GM12874 (cell line): ENCODE results near the gene SMPD3.

Experiments used
- TF ChIP-seq, protein P1 (sequence below): IDR thresholded peaks from 2 replicates; pipeline ENCODE4 v1.5.1; 2011; ENCODE audit warnings: low read depth, mild to moderate bottlenecking, control low read depth, low read length, moderate library complexity; ENCODE audit not compliant: insufficient read depth

Gene SMPD3

GRCh38 chr16:68343137-68343536 lies 105.2 kb downstream of the SMPD3 start:
- TF ChIP-seq, protein P1, sequence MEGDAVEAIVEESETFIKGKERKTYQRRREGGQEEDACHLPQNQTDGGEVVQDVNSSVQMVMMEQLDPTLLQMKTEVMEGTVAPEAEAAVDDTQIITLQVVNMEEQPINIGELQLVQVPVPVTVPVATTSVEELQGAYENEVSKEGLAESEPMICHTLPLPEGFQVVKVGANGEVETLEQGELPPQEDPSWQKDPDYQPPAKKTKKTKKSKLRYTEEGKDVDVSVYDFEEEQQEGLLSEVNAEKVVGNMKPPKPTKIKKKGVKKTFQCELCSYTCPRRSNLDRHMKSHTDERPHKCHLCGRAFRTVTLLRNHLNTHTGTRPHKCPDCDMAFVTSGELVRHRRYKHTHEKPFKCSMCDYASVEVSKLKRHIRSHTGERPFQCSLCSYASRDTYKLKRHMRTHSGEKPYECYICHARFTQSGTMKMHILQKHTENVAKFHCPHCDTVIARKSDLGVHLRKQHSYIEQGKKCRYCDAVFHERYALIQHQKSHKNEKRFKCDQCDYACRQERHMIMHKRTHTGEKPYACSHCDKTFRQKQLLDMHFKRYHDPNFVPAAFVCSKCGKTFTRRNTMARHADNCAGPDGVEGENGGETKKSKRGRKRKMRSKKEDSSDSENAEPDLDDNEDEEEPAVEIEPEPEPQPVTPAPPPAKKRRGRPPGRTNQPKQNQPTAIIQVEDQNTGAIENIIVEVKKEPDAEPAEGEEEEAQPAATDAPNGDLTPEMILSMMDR: no peak

DNA sequence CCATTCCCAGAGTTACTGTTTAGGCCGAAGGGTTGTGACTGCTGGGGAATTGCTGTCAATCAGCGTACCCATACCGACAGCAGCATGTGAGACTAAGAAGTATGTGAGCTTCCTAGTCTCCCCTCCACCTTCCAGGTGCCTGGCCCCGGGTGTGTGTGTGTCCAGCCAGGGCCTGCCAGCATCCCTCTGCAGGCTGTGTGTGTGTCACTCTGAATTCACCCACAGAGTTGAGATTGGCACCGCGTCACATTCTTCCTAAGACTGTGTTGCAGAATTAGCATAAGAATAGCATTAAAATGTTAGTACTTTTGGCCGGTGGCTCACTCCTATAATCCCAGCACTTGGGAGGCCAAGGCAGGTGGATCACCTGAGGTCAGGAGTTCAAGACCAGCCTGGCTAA lies 105.7 kb downstream of the SMPD3 start:
- TF ChIP-seq, protein P1: no peak

- TF ChIP-seq, protein P1: no peak
Observed at GRCh38 chr16:68339214-68339613, 109.1 kb downstream of the SMPD3 start.

- TF ChIP-seq, protein P1: no peak
Observed at GRCh38 chr16:68338326-68339119, 109.8 kb downstream of the SMPD3 start.

DNA sequence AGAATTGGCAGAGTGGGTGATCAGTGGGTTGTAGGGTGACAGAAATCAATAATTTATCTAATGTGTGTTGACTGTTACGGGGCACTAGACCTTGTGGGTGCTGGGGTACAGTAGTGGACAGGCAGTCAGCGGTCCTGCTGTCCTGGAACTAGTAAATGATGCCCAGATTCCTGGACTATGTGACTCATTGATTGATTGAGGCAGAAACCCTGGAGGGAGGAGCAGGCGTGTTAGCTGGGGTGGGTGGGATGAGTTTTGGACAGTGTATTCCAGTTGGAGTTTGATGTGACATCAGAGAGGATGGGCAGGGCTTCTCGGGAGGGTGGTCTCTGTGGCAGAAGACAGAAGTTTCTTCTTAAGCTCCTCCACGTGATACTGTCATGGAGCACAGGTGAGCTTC lies 113.1 kb downstream of the SMPD3 start:
- TF ChIP-seq, protein P1: no peak

DNA sequence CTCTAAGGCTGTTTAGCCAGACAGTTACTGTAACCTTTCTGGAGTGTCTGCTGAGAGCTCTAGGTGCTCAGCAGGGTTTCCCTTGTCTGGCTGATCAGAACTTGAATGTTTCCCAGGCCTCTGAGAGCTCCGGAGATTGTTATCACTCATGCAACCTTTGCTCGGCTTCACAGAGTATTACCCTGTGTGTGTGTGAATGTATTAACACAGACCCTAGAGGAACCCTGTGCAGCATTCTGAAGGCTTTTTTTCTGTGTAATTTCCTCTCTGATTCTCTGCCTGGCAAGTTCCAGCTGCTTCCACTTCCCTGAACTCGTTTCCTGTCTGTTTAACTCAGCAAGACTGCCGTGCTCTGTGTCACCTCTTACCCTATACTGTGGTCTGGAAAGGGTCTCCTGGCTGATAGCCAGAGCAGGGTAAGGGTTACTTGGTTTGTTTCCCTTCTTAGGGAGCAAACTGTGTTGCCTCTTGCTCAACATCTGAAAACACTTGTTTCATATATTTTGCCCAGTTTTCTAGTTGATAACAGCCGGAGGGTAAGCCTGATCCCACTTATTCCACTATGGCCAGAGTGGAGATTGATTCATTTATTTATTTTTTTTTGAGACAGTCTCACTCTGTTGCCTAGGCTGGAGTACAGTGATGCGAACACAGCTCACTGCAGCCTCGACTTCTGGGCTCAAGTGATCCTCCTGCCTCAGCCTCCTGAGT lies 115.7 kb downstream of the SMPD3 start:
- TF ChIP-seq, protein P1: no peak

DNA sequence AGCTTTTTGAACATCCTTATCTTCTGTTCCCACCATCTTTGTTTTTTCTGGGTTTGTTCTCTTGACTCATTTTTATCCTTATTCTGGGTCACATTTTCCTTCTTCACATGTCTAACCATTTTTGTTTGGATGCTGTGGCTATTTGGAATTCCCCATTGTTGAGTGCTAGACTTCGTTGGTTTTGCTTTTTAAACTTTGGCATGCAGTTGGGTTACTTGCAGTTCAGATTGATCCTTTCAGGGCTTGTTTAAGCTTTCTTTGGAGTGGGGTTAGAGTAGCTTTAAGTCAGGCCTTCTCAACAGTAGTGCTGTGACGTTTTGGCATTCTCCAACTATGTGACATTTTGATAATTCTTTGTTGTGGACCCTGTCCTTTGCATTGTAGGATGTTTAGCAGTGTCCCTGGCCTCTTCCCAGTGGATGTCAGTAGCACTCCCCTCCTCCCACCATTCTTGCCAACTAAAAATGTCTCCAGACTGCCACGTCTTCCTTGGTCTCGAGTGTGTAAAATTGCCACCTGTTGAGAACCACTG lies 116.4 kb downstream of the SMPD3 start:
- TF ChIP-seq, protein P1: no peak
